G401 (cell line): ENCODE data around the gene KLC3. TPM values are rescaled to one million over a fixed set of nuclear protein-coding genes. Genes with fewer than 3 reads are reported as not detected.
"Not testable (repeated sequence)": the region's sequence is repeated elsewhere in the genome, so short reads cannot be mapped to it uniquely, and the experiment has no call there.

Source experiments
- DNase-seq: peaks from one replicate; pipeline ENCODE4 v3.0.0-alpha.2; 2015; ENCODE audit warnings: low spot score
- in situ Hi-C: cut with HindIII; loops from 2 replicates; pipeline ENCODE4 v1.10.0; 2016; ENCODE audit warnings: low sequenced_read_pairs, mixed read lengths
- total RNA-seq: library from RNA; depleted of rRNA; stranded (reverse); fragments of >200 nt; shearing (Covaris generic); gene quantifications from 2 replicates; pipeline ENCODE4 v1.2.3, GENCODE V29; 2014

KLC3 gene
- total RNA-seq, 1 experiment from 2014 or later: 9.7 TPM

DNA sequence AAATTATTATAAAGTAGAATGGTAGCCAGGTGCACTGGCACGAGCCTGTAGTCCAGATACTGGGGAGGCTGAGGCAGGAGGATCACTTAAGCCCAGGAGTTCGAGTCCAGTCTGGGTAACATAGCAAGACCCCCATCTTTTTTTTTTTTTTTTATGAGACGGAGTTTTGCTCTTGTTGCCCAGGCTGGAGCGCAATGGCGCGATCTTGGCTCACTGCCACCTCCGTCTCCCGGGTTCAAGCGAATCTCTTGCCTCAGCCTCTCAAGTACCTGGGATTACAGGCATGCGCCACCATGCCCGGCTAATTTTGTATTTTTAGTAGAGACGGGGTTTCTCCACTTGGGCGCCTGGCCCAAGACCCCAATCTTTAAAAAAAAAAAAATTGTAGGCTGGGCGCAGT lies 28.3 kb upstream of the KLC3 start:
- DNase-seq, in situ Hi-C loops: not testable (repeated sequence)

DNA sequence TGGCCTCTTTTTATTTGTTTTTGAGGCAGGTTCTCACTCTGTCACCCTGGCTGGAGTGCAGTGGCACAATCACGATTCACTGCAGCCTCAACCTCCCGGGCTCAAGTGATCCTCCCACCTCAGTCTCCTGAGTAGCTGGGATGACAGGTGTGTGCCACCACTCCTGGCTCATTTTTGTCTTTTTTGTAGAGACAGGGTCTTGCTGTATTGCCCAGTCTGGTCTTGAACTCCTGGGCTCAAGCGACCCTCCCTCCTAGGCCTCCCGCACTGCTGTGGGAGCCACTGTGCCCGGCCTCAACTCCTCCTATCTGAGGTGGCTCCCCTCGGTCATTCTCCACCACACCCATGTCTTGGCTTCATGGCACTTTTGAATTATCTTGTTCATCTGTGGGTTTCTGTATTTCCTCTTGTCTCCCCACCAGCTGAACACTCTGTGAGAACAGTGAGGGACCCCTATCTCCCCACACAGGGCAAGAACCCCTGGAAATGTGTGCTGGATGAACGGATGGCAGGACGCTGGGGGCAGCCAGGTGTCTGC lies 25.8 kb upstream of the KLC3 start:
- in situ Hi-C loops: no loop called here
- DNase-seq: no peak

DNA sequence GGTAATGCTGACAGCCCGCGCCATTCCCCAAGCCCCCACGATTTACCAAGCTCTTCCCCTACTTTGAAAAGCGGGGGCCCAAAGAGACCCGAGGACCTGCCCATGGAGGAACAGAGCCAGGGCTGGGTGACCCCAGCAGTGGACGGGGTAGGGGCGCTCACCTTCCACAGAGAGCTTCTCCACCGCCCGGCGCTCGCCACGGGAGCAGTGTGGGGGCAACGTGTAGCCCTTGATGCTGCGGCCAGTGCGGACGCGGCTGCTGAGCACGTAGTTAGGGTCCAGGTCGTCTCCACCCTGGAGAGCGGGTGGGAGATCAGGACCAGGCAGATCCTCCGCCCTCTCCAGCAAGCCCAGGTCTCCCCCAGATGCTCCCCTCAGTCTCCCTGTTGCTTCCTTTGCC lies 25.2 kb upstream of the KLC3 start:
- no peak for DNase-seq
- in situ Hi-C loops: no loop called here

DNA sequence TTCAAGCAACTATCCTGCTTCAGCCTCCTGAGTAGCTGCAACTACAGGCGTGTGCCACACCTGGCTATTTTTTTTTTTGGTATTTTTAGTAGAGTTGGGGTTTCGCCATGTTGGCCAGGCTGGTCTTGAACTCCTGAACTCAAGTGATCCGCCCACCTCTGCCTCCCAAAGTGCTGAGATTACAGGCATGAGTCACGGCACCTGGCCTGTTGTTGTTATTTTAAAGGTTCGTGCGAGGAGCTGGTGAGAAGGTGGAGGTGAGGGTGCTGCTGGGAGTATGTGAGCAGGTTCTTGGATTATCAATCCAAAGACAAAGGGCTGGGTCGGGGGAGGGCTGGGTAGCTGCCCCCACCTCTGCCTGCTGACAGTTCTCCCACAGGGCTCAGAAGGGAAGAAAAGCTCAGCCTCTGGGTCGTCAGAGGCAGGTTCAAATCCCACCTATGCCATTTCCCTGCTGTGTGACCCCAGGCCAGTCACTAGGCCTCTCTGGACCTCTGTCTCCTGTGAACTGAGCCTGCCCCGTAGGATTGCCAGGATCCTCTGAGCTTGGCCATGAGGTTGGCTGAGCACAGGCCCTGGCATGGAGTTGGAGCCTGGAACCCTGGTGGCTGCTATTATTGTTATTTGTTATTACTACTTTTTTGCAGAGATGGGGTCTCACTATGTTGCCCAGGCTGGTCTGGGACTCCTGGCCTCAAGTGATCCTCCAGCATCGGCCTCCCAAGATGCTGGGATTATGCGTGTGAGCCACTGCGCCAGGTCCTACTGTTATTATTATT lies 19.4 kb upstream of the KLC3 start:
- no peak for DNase-seq
- in situ Hi-C loops: no loop called here

DNA sequence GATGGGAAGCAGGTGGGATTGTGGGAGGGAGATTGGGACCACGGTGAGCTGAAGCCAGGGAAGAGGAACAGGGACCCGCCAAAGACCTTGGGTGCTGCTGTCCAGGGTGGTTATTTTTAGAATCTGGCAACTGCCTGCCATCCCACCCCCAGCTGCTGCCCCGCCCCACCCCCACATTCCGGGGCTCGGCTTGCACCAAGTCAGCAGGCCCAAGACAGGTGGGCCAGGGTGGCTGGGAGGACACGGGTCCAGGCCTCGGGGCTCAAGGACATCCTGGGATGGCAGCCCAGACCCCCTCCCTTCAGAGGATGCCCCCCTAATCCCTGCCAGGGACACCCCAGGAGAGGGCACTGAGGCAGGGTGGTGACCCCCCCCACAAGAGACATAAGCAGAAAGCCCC lies 18.7 kb upstream of the KLC3 start:
- no peak for DNase-seq
- in situ Hi-C loops: no loop called here

DNA sequence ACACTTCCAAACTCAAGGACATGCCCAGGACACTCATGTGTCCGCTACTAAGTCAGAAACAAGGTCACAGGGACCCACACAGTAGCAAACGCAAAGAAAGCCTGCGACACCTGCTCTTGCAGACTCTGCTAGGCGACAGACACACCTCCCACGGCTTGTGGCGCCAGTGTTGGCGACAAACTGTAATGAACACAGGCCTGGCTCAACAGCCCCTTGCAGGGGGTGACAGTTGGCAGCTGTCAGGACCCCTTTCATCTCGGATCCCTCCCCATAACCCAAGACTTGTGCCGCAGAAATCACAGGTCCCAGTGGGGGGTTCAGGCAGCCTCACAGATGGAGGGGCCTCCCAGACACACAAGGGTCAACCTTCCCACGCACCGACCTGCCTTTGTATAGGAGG lies 18.2 kb upstream of the KLC3 start:
- no peak for DNase-seq
- in situ Hi-C loops: no loop called here

DNA sequence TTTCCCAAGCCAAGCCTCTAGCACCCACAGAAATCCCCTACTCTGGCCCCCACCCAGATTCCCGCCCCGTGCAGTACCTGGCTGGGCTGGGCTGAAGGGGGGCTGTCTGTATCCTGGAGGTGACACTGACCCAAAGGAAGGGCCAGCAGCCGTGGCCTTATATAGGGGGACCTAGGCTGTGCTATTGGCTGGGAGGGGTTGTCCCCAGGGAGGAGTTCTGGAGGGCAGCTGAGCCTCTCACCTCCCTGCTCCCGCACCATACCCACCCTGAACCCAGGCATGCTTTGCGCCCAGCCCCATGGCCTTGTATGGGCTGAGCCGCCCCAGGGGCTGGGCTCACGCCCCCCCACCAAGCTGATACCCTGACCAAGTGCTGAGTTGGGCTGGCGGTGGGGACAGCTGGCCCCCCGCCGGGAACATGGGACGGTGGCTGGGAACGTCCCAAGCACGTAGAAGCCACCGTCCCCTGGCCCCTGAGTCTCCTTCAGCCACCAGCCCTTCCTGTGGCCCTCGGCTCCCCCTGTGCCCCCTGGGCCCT lies 17.7 kb upstream of the KLC3 start, which contains the start of gene CKM:
TSS of gene CKM (minus strand) at position 132 of the 538 bp plus-strand sequence. CDS start 3,162 bp downstream, outside the sequence.
- no peak for DNase-seq
- in situ Hi-C loops: no loop called here

DNA sequence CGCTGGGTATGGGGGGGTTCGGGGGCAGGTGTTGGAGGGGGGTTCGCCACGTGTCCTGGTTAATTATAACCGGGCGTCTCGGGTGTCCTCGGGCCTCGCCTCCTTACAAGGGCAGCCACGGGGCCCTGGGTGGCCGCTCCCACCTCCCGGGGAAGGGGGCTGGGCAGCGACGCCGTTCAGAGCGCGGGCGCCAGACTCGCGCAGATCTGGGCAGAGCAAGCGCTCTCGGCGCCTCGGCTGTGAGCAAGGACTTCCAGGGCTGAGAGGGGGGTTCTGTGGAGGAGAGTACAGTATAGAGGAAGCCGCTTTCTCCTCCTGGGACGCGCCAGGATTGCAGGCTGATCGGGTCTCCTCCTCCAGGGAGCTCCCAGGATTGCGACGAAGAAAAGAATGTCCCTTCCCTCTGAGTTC lies 16.9 kb upstream of the KLC3 start:
- DNase-seq: no peak
- in situ Hi-C loops: no loop called here

DNA sequence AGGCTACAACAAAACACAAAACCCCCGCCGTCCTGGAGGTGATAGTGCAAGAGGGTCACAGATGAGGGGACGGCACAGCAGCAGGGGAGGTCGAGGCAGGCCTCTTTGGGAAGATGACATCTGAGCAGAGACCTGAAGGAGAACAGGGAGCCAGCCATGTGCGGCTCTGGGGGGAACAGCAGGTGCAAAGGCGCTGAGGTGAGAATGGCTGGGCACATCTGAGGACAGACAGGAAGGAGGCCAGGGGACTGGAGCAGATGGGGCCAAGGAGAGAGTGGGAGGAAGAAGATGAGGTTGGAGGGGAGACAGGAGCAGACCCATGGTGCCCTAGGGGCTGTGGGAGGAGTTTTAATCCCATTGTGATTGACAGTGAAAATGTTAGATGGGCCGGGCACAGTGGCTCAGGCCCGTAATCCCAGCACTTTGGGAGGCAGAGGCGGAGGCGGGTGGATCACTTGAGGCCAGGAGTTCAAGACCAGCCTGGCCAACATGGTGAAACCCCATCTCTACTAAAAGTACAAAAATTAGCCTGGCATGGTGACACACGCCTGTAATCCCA lies 16.1 kb upstream of the KLC3 start:
- no peak for DNase-seq
- in situ Hi-C loops: no loop called here

DNA sequence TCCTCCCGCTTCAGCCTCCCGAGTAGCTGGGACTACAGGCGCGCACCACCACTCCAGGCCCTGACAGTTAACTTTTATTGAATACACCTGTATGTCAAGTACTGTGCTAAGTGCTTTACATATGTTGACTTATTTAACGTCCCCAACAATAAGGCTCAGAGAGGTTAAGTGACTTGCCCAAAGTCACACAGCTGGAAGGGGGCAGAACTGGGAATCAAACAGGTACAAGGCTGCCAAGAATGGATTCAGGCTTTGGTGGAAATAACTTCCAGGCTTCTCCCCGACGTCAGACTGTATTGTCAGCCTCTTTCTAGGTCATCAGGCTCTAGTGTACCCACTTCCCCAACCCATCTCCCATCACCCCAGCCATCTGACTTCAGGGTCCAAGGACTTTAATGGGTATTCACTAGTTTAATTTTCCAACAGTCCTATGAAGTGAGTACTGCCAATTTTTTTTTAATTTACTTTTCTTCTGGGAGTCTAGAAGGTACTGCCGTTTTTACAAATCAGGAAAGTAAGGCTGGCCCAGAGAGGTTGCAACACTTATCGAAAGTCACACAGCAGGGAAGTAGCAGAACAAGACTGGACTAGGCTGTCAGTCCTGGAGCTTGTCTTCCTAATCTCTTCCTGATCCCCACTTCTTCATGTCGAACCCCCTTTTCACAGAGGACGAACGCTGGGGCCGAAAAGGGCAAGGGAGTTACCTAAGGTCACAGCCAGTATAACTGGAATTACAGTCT lies 13.0 kb upstream of the KLC3 start:
- no peak for DNase-seq
- in situ Hi-C loops: no loop called here

DNA sequence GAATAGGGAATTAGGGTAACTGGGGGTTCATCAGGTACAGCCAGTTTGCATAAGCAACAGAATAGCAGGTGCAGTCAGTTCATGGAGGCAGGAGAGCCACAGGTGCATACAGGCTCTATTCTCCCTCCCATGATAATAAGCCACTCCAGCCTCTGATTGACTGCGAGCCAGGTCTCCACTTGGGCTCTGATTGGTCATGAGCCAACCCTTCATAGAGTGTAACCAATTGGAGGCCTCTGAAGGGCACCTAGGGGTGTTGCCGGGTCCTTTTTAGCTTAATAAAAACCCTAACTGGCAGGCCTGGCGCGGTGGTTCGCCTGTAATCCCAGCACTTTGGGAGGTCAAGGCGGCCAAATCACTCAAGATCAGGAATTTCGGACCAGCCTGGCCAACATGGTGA lies 9.1 kb upstream of the KLC3 start:
- no peak for DNase-seq
- in situ Hi-C loops: no loop called here

DNA sequence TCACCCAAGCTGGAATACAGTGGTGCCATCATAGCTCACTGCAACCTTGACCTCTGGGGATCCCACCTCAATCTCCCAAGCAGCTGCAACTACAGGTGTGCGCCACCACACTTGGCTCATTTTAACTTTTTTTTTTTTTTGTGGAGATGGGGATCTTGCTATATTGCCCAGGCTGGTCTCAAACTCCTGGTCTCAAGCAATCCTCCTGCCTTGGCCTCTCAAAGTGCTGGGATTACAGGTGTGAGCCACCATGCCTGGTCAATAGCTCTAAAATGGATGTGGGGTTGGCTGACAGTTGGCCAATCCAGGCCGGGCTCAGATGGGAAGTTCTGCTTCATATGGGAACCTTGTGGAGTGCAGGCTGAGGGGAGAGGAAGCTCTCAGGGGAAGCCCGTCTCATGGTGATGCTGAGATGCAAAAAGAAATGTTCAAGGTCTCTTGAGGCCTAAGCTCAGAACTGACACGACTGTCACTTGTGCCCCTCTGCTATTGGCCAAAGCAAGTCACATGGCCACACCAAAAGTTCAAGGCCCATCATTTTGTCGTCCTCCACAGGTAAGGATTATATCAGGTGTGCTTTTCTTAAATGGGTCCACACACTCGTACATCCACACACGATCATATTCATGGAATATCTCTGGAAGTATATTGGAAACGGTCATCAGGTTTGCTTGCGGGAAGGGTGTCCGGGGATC lies 6.8 kb upstream of the KLC3 start:
- in situ Hi-C loops: no loop called here

DNA sequence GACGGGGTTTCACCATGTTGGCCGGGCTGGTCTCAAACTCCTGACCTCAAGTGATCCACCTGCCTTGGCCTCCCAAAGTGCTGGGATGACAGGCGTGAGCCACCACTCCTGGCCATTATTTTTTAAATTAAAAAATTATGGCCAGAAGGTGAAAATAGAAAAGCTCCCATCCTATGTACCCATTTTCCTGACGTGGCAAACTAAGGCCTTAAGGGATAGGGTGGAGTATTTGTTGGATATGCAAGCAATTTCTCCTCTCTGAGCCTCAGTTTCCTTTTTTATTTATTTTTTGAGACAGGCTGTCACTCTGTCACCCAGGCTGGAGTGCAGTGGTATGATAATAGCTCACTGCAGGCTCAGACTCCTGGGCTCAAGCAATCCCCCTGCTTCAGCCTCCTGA lies 5.7 kb upstream of the KLC3 start:
- DNase-seq, in situ Hi-C loops: not testable (repeated sequence)

More for the DNA sequence above, 6.8 kb upstream of the KLC3 start:
- DNase-seq: no peak

DNA sequence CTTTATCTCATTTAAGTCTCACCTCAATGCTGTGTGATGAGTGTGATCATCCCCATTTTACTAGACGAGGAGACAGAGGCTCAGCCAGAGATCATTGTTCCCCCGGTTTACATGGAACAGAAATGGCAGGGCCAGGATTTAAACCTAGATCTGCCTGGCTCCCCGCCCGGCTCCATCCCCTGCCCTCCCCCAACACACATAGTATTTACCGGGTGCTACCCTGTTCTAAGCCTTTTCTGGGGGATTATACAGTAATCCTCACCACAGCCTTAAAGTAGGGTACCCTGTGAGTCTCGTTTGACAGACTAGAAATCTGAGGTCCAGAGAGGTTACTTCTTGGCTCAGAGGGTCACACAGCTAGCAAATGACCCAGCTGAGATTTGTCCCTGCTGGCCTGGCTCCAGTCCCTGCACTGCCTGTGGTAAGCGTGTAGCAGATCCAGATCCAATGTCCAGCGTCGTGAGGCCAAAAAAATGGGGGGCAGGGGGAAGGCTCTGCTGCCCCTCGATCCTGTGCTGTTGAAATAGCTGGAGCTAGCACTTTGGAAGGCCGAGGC lies 3.8 kb upstream of the KLC3 start:
- DNase-seq: no peak
- in situ Hi-C loops: no loop called here

DNA sequence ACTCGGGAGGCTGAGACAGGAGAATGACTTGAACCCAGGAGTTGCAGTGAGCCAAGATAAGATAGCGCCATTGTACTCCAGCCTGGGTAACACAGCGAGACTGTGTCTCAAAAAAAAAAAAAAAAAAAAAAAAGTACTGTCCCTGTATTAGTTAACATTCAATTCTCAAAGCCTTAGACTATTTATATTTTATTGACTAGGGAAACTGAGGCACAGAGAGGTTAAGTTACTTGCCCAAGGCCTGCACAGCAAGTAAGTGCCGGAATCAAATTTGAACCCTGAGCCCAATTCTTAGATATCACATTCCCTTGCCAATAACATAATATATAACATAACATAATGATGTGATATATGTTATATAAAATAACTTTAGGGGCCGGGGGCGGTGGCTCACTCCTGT lies 921 bp upstream of the KLC3 start:
- in situ Hi-C loops: no loop called here
- DNase-seq: no peak

DNA sequence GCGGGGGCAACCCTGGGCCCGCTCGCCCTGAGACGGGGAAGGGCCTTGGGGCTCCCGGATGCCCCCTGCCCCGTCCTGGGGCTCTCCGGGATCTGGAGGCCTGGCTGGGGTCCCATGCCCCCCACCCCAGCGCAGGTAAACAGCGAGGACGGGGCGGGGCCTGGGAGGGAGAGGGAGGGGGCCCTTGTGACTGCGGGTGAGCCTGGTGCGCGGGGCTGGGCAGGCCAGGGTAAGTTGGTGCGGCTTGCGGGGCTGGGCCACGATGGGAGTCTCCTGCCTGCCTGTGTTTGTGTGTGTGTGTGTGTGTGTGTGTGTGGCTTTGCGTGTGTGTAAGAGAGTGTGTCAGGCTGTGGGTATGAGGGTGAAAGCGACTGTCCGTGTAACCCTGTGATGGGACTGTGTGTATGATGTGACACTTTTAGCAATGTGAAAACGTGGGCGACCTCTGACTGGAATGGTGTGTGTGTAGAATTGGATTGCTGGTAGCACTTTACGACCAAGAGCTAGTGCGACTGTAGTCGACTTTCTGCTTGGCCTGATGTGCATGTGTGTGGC lies 426 bp downstream of the KLC3 start:
- DNase-seq: no peak
- in situ Hi-C loops: no loop called here

DNA sequence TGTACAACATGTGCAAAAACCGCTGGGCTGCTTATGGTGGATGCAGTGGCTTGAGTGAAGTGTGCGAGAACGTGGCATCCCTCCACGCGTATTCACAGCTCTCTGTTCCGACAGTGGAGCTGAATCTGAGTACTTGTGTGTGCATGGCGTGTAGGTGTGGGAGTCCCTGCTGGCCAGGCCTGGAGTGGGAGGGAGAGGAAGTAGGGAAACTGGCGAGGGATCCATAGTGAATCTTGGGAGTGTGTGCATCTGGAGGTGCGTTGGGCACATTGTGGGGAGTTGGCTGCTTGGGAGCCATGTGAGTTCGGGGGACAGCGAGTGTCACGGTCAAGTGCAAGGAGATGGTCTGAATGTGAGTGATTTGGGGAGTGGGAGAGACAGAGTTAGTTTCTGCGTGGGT lies 2.4 kb downstream of the KLC3 start:
- DNase-seq: no peak
- in situ Hi-C loops: no loop called here

DNA sequence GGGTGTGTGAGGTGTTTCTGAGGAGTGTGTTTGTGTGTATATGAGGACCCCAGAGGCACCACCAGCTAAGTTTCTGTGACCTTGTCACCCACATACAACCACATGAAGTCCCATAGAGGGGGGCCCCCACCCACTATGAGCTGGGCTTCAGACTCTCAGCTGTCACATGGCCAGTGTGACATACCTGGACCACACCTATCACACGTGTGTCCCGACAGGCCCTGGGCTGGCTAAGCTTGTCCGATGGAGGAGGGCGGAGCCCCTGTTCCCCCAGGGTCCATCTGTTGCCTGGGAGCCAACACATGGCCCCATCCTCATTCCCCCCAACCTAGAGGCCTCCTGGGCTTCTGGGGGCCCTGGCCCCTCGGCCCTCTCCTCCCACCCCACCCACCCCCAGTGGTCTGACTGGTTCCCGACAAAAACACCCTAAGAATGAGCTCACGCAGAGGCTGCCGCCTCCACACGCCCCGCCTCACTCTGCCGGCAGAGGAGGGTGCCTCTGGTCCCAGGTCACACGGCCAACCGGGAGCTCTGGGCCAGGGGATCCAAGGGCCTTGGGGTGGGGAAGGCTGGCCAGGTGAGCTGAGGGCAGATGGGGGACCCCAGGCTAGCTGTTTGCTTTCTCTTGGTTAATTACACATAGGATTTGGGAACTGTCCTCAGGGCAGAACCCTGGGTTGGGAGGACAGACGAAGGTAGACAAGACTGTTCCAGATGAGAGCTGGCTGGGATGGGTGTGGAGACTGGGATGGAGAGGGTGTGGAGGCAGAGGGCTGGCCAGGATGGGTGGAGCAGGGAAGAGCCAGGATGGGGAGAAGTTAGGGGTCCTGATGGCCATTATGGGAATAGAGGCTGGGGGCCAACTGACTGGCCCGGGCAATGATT lies 4.3 kb downstream of the KLC3 start:
- in situ Hi-C loops: no loop called here
- no peak for DNase-seq
